Measurements from ENCODE around the gene EFHD1.

DNA sequence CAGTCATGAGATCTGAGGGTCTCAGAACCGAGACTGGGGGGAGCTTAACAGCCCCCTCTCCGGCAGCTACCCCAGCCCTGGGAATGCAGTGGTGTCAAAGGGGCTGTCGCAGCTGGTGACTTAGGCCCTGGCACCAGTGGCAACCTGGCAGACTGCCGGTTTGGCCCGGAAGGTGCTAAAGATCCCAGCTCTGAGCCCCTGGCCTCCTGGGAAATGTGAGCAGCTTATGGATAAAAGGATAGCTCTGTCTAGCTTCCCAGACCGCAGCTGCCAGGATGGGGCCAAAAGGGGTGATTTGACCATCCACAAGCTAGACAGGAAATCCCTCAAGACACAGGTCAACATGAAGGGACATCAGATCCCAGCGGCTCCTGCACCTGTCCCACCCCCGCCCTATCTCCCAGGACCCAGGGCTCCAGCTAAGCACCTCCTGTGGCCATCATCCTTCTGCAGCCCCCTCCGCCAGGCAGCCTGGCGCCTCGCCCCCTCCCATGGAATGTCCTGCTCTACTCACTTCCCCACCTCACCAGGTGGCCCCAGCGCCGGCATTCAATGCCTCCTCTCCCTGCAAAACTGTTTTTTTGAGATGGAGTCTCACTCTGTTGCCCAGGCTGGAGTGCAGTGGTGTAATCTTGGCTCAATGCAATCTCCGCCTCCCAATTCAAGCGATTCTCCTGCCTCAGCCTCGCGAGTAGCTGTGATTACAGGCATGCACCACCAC lies 33.2 kb upstream of the EFHD1 start:
- TF ChIP-seq, protein P1, sequence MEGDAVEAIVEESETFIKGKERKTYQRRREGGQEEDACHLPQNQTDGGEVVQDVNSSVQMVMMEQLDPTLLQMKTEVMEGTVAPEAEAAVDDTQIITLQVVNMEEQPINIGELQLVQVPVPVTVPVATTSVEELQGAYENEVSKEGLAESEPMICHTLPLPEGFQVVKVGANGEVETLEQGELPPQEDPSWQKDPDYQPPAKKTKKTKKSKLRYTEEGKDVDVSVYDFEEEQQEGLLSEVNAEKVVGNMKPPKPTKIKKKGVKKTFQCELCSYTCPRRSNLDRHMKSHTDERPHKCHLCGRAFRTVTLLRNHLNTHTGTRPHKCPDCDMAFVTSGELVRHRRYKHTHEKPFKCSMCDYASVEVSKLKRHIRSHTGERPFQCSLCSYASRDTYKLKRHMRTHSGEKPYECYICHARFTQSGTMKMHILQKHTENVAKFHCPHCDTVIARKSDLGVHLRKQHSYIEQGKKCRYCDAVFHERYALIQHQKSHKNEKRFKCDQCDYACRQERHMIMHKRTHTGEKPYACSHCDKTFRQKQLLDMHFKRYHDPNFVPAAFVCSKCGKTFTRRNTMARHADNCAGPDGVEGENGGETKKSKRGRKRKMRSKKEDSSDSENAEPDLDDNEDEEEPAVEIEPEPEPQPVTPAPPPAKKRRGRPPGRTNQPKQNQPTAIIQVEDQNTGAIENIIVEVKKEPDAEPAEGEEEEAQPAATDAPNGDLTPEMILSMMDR (IDR thresholded peaks at IDR 0.05; ENCODE audit: insufficient read depth, low read depth, low read length): no peak
- no peak for TF ChIP-seq EZH2 (IDR thresholded peaks at IDR 0.05; ENCODE audit: insufficient read depth, low read length)

Measured in astrocyte (in vitro differentiated cells and primary cell).